Esophagus muscularis mucosa (tissue), 4 donors: ENCODE data around the gene ARHGAP23. TPM values are rescaled to one million over a fixed set of nuclear protein-coding genes. Genes with fewer than 3 reads are reported as not detected.
"Not testable (repeated sequence)": the region's sequence is repeated elsewhere in the genome, so short reads cannot be mapped to it uniquely, and the experiment has no call there.

Experiments used
- DNase-seq: peaks from one replicate; pipeline ENCODE4 v3.0.0-alpha.2; 2017; ENCODE audit errors: extremely low spot score
- H3K27ac ChIP-seq, 4 donors: fragments of 200-600 bp; sonication (generic); replicated peaks in 1 of 4; 1 replicate in 3 of 4; 2 replicates in 1 of 4; pipeline ENCODE4 v1.5.1; 2016 to 2019; ENCODE audit warnings: mild to moderate bottlenecking in 1 of 4
- H3K27me3 ChIP-seq, 4 donors: fragments of 200-600 bp; sonication (generic); one replicate each; pipeline versions ENCODE4 v1.5.1 to v1.6.0; 2016 to 2019
- H3K36me3 ChIP-seq, 4 donors: fragments of 200-600 bp; sonication (generic); one replicate each; pipeline ENCODE4 v1.5.1; 2016 to 2019
- H3K4me1 ChIP-seq, 4 donors: fragments of 200-600 bp; sonication (generic); one replicate each; pipeline ENCODE4 v1.5.1; 2016 to 2019
- H3K4me3 ChIP-seq, 4 donors: fragments of 200-600 bp; sonication (generic); 1 replicate in 2 of 4; 2 replicates in 2 of 4; pipeline ENCODE4 v1.5.1; 2016 to 2019; ENCODE audit warnings: mild to moderate bottlenecking in 4 of 4, moderate library complexity in 1 of 4
- H3K9me3 ChIP-seq, 4 donors: fragments of 200-600 bp; sonication (generic); 1 replicate in 3 of 4; 2 replicates in 1 of 4; pipeline ENCODE4 v1.5.1; 2016 to 2019
- EP300 ChIP-seq: sonication (generic); formaldehyde crosslinking; IDR thresholded peaks from one replicate; pipeline ENCODE4 v1.6.1; 2017; ENCODE audit warnings: antibody characterized with exemption
- POLR2A ChIP-seq: fragments of 450-650 bp; IDR thresholded peaks from one replicate; pipeline ENCODE4 v1.6.1; 2017; ENCODE audit warnings: antibody characterized with exemption, moderate library complexity, mild to moderate bottlenecking, low read depth
- POLR2AphosphoS5 ChIP-seq, 2 donors: sonication (generic); formaldehyde crosslinking; IDR thresholded peaks; one replicate each; pipeline ENCODE4 v1.6.1; 2017; ENCODE audit warnings: antibody characterized with exemption in 2 of 2
- WGBS: methylation state at CpG from one replicate; pipeline ENCODE4 v1.1.5; 2018; 5-methylcytosine and 5-hydroxymethylcytosine counted together
- intact Hi-C: fragments of 100-400 bp; cut with DNase I; formaldehyde crosslinking; loops from one replicate; pipeline ENCODE4 v1.15.1; 2023
- total RNA-seq, 4 donors: library from RNA; depleted of rRNA; stranded (reverse); fragments of >200 nt; gene quantifications; one replicate each; pipeline versions ENCODE4 v1.1.0 to v1.2.1, GENCODE V29; 2016
- TF ChIP-seq, protein P1 (sequence below), 3 experiments: fragments of 200-600 bp in 2 of 3; fragments of 450-650 bp in 1 of 3; sonication (generic) in 2 of 3; IDR thresholded peaks; one replicate each; pipeline ENCODE4 v1.5.1; 2017 to 2019; ENCODE audit warnings: antibody characterized with exemption in 3 of 3, mild to moderate bottlenecking in 2 of 3, moderate library complexity in 1 of 3

The ARHGAP23 gene
- total RNA-seq, 4 donors from 2014 or later: 58.6 to 150 (median 104) TPM

DNA sequence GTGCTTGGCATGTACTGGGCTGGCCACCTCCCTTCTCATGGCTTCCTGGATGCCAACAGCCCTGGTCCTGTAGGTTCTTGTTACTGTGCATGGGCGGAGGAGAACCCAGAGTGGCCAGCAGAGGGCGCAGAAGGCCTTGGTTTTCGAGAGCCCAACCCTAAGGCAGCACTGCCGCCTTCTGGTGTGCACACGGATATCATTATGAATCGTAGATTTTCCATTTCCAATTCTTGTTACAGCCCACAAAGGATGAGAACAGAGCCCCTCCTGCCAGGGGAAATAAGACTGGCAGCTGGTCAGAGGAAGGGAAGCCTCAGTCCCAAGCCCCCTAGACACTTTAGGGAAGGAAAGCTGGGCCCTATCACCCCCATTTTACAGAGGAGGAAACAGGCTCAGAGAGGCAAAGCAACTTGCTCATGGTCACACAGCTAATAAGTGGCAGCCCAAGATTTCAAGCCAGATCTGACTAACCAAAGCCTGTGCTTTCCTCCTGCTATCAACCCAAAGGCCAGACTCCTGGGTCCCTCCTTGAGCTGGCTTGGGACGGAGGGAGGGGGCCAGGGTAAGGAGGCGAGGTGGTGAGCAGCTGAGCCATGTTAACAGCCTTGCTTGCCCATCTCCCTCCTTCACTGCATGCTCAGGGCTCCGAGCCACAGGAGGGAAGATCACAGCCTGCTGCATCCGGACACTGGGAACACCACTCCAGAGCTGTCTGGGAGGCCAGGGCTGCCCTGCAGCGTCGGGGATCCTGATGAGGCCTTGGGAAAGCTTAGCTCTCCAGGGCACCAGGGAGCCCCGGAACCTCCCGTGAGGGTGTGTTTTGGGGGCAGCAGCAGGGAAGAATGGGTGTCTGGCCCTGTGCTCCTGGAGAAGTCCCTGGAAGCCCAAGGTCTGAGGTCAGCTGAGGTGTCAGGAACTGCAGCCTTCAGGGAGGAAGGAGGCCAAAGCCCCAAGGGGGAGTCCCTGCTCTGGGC, 64.1 kb downstream of the ARHGAP23 start:
- H3K9me3 ChIP-seq, H3K27ac ChIP-seq, H3K4me1 ChIP-seq, H3K27me3 ChIP-seq, H3K4me3 ChIP-seq: not testable (repeated sequence)
- 48% methylated on average over 11 of the region's 14 CpGs for WGBS
- TF ChIP-seq, protein P1, sequence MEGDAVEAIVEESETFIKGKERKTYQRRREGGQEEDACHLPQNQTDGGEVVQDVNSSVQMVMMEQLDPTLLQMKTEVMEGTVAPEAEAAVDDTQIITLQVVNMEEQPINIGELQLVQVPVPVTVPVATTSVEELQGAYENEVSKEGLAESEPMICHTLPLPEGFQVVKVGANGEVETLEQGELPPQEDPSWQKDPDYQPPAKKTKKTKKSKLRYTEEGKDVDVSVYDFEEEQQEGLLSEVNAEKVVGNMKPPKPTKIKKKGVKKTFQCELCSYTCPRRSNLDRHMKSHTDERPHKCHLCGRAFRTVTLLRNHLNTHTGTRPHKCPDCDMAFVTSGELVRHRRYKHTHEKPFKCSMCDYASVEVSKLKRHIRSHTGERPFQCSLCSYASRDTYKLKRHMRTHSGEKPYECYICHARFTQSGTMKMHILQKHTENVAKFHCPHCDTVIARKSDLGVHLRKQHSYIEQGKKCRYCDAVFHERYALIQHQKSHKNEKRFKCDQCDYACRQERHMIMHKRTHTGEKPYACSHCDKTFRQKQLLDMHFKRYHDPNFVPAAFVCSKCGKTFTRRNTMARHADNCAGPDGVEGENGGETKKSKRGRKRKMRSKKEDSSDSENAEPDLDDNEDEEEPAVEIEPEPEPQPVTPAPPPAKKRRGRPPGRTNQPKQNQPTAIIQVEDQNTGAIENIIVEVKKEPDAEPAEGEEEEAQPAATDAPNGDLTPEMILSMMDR (IDR thresholded peaks at IDR 0.05): peak; percentile 34 to 55 (median 51)
- H3K36me3 ChIP-seq: peaks cover 45 to 93% (median 80%) of the 10 kb centered on the region in 4 donors
- intact Hi-C loops: loop anchor here (10.0 kb wide), 2 partner anchors 92 to 138 kb away; partner anchors contain the start of gene SOCS7
- peak; percentile 95 for DNase-seq

DNA sequence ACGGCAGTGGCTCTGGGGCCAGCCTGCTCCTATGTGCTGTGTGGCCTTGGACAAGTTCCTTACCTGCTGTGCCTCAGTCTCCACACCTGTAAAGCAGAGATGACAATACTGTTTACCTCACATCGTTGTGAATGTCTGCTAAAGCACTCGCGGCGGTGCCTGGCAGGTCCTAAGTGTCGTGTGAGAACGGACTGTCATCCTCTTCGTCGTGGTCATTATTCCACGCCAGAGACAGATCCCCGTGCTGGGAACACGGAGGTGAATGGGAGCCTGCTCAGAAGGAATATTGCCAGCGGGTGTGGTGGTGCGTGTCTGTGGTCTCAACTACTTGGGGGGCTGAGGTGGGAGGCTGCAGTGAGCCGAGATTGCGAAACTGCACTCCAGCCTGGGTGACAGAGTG, 65.9 kb downstream of the ARHGAP23 start:
- intact Hi-C loops: loop anchor here (10.0 kb wide), 2 partner anchors 91 to 139 kb away; partner anchors contain the start of gene SOCS7
- 91% methylated on average over 16 of the region's 16 CpGs for WGBS
- H3K36me3 ChIP-seq: peaks cover 63 to 96% (median 90%) of the 10 kb centered on the region in 4 donors
- H3K9me3 ChIP-seq, DNase-seq, H3K27me3 ChIP-seq, H3K4me1 ChIP-seq, H3K4me3 ChIP-seq, H3K27ac ChIP-seq: not testable (repeated sequence)

DNA sequence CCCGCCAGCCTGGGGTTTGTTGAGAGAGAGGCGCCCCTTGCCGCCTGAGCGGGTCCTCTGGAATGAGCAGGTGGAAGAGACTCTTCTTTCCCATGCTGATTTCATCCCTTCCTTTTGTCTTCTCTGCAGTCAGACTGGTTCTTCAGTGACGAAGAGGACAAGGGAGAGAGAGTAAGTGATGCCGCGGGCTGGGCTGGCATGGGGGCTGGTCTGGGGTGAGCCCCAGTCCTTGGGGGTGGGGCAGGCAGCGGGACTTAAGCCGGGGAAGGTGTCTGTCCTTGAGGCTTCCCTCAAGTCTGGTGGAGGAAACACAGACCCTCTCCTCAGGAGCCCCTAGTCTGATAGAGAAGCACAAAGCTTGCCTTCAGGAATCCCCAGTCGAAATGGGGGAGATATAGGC, 69.4 kb downstream of the ARHGAP23 start:
- peaks cover 57 to 96% (median 90%) of the 10 kb centered on the region in 4 donors for H3K36me3 ChIP-seq
- H3K4me1 ChIP-seq, H3K27me3 ChIP-seq, H3K9me3 ChIP-seq, H3K27ac ChIP-seq, DNase-seq, H3K4me3 ChIP-seq: not testable (repeated sequence)
- intact Hi-C loops: loop anchor here (10.0 kb wide), 2 partner anchors 87 to 143 kb away; partner anchors contain the start of gene SOCS7
- WGBS: 88% methylated on average over 10 of the region's 10 CpGs

DNA sequence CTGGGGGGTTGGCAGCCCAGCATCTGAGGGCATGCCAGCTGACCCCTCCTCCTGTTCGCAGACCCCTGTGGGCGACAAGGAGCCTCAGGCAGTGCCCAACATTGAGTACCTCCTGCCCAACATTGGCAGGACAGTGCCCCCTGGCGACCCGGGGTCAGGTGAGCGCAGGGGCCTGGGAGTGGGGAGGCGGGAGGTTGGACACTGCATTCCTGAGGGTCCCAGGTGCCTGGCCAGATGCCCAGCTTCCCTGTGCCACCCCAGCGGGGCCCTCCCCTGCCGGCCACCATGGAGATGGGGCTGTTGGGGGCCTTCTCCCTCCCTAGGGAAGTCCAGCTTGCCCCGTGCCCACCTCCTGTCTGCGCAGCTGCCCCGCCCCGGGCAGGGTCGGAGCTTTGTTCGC, 70.1 kb downstream of the ARHGAP23 start:
- intact Hi-C loops: loop anchor here (10.0 kb wide), 2 partner anchors 86 to 144 kb away; partner anchors contain the start of gene SOCS7
- TF ChIP-seq POLR2A: no peak
- TF ChIP-seq, protein P1 (IDR thresholded peaks at IDR 0.05): no peak
- no peak for TF ChIP-seq POLR2AphosphoS5 (IDR thresholded peaks at IDR 0.05)
- no peak for TF ChIP-seq EP300
- H3K36me3 ChIP-seq: peaks cover 60 to 96% (median 90%) of the 10 kb centered on the region in 4 donors
- WGBS: 84% methylated on average over 9 of the region's 14 CpGs
- H3K27ac ChIP-seq: no peak overlapping the region
- H3K27me3 ChIP-seq: no peaks in the 10 kb centered on the region
- H3K4me1 ChIP-seq: no peaks in the 10 kb centered on the region
- no peak for DNase-seq
- no peak overlapping the region for H3K4me3 ChIP-seq
- no peaks in the 10 kb centered on the region for H3K9me3 ChIP-seq

DNA sequence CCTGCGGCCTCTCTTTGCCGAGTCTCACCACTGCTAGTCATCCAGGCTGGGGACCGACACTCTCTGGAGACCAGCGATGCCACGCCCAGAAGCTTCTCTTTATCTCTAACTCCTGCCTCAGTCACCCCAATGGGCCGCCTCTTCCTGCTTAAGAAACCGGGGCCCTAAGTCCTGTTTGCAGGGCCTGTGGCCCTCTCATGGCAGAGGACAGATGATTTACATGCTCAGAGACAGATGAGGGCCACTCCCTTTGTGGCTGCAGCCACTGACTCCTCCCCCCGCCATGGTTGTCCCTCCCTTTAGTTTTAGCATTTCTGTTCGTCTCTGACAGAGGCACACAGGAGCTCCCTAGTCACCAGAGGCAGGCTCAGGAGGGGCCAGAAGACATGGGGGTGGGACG, 71.0 kb downstream of the ARHGAP23 start:
- WGBS: 80% methylated on average over 10 of the region's 10 CpGs
- intact Hi-C loops: loop anchor here (10.0 kb wide), 2 partner anchors 86 to 144 kb away; partner anchors contain the start of gene SOCS7
- H3K9me3 ChIP-seq, H3K27ac ChIP-seq, H3K27me3 ChIP-seq, H3K4me3 ChIP-seq, DNase-seq, H3K4me1 ChIP-seq: not testable (repeated sequence)
- peaks cover 57 to 96% (median 88%) of the 10 kb centered on the region in 4 donors for H3K36me3 ChIP-seq

DNA sequence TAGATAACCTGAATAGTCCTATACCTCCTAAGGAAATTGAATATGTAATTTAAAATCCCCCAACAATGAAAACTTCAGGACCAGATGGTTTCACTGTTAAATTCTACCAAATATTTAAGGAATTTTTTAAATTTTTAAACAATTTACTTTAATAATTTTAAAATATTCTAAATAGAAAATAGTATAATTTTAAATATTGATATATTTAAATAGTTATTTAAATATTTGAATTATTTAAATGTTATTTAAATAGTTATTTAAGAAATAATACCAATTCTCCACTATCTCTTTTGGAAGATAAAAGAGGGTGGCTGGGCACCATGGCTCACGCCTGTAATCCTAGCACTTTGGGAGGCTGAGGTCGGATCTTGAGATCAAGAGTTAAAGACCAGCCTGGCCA, 73.5 kb downstream of the ARHGAP23 start:
- H3K4me1 ChIP-seq, DNase-seq, H3K9me3 ChIP-seq, H3K4me3 ChIP-seq, intact Hi-C loops, H3K27me3 ChIP-seq, H3K27ac ChIP-seq: not testable (repeated sequence)
- peaks cover 65 to 98% (median 90%) of the 10 kb centered on the region in 4 donors for H3K36me3 ChIP-seq
- WGBS: 96% methylated on average over 2 of the region's 2 CpGs

DNA sequence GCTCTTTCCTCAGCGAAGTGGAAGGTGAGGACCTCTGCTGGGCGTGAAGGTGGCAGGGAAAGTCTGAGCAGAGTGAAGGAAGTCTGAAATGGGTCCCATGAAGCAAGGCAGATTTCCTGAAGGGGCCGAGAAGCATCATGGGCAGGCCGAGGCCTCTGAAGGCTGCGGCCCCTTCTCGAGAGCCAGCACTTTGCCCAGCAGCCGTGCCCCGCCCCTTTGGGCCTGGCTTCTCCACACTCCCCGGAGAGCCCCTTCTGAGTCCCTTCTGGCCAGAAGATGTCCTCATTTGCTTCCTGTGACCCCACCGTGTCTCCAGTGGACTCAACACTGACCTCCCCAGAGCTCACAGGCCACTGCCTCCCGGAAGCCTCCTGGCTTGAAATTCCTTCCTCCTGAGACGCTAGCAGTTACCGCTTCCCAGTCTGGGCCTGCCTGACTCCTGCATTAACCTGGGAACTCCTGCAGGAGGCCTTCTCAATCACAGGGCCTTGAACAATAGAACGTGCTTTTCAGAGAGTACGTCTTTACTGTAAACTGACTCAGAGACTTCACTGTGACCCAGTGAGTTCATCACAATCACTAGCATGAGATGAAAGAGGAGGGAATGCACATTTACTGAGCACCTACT, 75.1 kb downstream of the ARHGAP23 start:
- H3K4me3 ChIP-seq, H3K27me3 ChIP-seq, intact Hi-C loops, H3K4me1 ChIP-seq, H3K9me3 ChIP-seq, H3K27ac ChIP-seq, DNase-seq: not testable (repeated sequence)
- peaks cover 51 to 95% (median 86%) of the 10 kb centered on the region in 4 donors for H3K36me3 ChIP-seq
- WGBS: 87% methylated on average over 13 of the region's 15 CpGs
